Colonic mucosa (tissue), 4 donors: Measurements from ENCODE around the gene BLVRA. TPM values are rescaled to one million over a fixed set of nuclear protein-coding genes. Genes with fewer than 3 reads are reported as not detected.
"Not testable (repeated sequence)": the region's sequence is repeated elsewhere in the genome, so short reads cannot be mapped to it uniquely, and the experiment has no call there.

Experiments
- DNase-seq: peaks from one replicate; pipeline ENCODE4 v3.0.0-alpha.2; 2020
- H3K27ac ChIP-seq: fragments of 200-600 bp; one replicate; pipeline ENCODE4 v1.8.0; 2021
- H3K27me3 ChIP-seq: fragments of 200-600 bp; one replicate; pipeline ENCODE4 v1.8.0; 2021
- H3K36me3 ChIP-seq: fragments of 200-600 bp; one replicate; pipeline ENCODE4 v1.8.0; 2021
- H3K4me1 ChIP-seq: fragments of 200-600 bp; one replicate; pipeline ENCODE4 v1.8.0; 2021; ENCODE audit warnings: mild to moderate bottlenecking
- H3K4me3 ChIP-seq: fragments of 200-600 bp; one replicate; pipeline ENCODE4 v1.8.0; 2021
- H3K9ac ChIP-seq, 2 donors: one replicate each; pipeline ENCODE4 v1.7.0; 2013; ENCODE audit warnings: control low read depth in 2 of 2, low read depth in 2 of 2, low read length in 2 of 2
- H3K9me3 ChIP-seq: fragments of 200-600 bp; one replicate; pipeline ENCODE4 v1.8.0; 2021
- intact Hi-C: fragments of 100-400 bp; cut with DNase I; formaldehyde crosslinking; loops from one replicate; pipeline ENCODE4 v1.14.1; 2022
- total RNA-seq, 2 donors: library from RNA; stranded (reverse); fragmentation: NEBNext Ultra II Directional in 1 of 2; extraction: Animal tissue kit (Norgen Biotek cat#: 25700) in 1 of 2; gene quantifications; one replicate each; pipeline ENCODE4 v1.2.1, GENCODE V29; 2021
- TF ChIP-seq, protein P1 (sequence below): fragments of 200-600 bp; IDR thresholded peaks from one replicate; pipeline ENCODE4 v1.8.0; 2022; ENCODE audit warnings: antibody characterized with exemption, mild to moderate bottlenecking
- donor health status: healthy.
- donor health status: DM: no; HTN: no; CAD: no.
- donor health status: DM: no; HTN: no; CAD: no.

Gene BLVRA
- total RNA-seq, 2 donors from 2014 or later = 5.4 to 14.7 TPM

DNA sequence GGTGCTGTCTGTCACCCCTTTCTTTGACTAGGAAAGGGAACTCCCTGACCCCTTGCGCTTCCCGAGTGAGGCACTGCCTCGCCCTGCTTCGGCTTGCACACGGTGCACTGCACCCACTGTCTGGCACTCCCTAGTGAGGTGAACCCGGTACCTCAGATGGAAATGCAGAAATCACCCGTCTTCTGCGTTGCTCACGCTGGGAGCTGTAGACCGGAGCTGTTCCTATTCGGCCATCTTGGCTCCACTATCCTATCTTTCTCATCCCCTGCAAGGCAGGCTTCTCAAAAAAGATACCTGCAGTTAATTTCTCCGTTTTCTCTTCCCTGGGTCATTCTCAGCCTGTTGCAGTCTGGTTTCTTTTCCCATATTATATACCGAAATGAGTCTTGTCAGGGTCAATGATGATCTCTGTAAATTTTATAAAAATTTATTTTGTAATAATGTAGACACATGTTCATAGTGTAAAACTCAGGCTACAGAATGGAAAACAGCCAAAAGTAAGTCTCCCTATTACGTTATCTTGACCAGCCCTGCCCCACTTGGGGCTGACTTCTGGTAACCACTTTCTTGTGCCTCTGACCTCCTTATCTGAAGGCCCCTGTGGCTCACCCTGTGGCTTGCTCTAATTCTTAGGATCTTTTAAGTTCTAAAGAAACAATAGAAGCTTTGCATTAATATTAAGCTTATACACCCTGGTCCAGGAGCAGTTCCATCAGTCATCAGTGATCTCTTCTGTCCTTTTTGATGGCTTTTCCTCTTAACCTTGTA lies 20.7 kb downstream of the BLVRA start:
- DNase-seq = peak; percentile 17
- no peak overlapping the region for H3K27ac ChIP-seq
- no peaks in the 10 kb centered on the region for H3K27me3 ChIP-seq
- no peak overlapping the region for H3K4me3 ChIP-seq
- TF ChIP-seq, protein P1, sequence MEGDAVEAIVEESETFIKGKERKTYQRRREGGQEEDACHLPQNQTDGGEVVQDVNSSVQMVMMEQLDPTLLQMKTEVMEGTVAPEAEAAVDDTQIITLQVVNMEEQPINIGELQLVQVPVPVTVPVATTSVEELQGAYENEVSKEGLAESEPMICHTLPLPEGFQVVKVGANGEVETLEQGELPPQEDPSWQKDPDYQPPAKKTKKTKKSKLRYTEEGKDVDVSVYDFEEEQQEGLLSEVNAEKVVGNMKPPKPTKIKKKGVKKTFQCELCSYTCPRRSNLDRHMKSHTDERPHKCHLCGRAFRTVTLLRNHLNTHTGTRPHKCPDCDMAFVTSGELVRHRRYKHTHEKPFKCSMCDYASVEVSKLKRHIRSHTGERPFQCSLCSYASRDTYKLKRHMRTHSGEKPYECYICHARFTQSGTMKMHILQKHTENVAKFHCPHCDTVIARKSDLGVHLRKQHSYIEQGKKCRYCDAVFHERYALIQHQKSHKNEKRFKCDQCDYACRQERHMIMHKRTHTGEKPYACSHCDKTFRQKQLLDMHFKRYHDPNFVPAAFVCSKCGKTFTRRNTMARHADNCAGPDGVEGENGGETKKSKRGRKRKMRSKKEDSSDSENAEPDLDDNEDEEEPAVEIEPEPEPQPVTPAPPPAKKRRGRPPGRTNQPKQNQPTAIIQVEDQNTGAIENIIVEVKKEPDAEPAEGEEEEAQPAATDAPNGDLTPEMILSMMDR = no peak
- no peak overlapping the region for H3K9ac ChIP-seq
- no peaks in the 10 kb centered on the region for H3K9me3 ChIP-seq
- intact Hi-C loops = no loop called here
- H3K36me3 ChIP-seq = no peaks in the 10 kb centered on the region
- H3K4me1 ChIP-seq = peaks cover 9% of the 10 kb centered on the region

DNA sequence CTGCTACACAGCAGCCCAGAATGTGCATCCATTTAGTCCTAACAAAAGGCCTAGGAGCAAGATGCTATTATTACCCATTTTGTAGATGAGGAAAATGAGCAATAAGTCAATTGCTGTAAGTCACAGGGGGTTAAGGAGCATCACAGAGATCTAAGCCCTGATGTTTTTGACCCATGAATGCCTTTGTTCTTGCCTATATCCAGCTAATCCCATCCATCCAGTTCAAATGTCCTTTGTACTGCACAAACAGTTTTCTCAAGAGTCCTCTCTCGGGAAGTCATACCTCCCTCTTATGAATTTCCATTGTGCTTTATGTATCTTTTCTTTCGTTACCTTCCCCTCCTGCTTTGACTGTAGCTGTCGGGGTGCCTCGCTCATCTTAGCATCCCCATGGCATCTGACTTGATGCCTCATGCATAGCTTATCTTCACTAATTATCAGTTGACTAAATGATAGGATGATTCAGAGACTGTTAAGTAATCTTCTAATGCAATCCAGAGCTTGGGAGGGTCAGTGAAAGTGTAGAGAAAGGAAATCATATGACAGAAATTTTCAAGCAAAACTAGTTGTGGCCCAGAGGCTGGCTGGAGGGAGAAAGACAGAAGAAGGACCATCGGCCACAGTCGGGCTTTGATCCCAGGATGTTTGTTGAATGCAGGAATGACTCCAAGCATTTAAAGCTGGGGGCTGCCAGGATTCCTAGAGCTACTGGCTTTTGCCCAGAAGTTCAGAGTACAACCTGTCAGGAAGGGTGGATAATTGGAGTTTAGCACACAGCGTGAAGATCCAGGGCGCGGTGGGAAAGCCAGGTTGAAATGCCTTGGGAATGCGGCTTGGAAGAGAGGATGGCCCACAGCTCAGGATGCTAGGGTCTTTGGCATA lies 23.5 kb downstream of the BLVRA start:
- H3K27ac ChIP-seq = no peak overlapping the region
- intact Hi-C loops = no loop called here
- H3K9me3 ChIP-seq = no peaks in the 10 kb centered on the region
- H3K27me3 ChIP-seq = no peaks in the 10 kb centered on the region
- H3K4me1 ChIP-seq = peaks cover 9% of the 10 kb centered on the region
- H3K4me3 ChIP-seq = no peak overlapping the region
- TF ChIP-seq, protein P1 = no peak
- H3K9ac ChIP-seq = no peak overlapping the region
- peak; percentile 20 for DNase-seq
- no peaks in the 10 kb centered on the region for H3K36me3 ChIP-seq

DNA sequence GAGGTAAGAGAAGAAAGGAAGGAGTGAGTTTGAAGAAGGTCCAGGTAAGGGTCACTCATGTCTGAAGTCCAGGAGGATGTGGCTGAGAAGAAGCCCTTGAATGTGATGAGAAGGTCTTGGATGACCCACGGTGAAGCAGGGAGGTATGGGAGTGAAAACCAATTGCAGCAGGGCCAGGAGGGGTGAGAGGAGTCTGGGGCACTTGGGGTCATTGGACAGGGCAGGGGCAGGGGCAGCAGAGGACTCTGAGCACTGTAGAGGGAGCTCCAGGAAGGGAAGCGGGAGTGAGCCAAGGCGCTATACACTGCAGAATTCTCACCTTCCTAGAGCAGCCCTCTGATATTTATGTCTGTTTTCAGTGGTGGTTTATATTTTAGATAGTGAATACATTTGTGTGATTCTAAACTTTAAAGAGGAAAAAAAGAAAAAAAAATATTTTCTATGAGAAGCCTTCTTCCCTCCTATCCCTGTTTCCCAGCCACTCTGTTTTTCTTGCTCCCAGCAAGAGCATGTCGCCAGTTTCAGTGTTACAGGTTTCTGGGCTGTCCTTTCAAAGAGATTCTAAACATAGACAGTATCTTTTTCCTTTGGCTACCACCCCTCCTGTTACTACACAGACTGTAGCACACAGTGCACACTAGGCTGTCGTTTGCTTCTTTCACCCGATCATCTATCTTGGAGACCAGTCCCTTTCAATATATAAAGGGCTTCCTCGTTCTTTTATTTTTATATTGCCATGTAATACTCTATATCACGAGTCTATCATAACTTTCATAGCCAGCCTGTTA lies 24.5 kb downstream of the BLVRA start:
- no peak overlapping the region for H3K4me3 ChIP-seq
- H3K27ac ChIP-seq = no peak overlapping the region
- intact Hi-C loops = no loop called here

DNA sequence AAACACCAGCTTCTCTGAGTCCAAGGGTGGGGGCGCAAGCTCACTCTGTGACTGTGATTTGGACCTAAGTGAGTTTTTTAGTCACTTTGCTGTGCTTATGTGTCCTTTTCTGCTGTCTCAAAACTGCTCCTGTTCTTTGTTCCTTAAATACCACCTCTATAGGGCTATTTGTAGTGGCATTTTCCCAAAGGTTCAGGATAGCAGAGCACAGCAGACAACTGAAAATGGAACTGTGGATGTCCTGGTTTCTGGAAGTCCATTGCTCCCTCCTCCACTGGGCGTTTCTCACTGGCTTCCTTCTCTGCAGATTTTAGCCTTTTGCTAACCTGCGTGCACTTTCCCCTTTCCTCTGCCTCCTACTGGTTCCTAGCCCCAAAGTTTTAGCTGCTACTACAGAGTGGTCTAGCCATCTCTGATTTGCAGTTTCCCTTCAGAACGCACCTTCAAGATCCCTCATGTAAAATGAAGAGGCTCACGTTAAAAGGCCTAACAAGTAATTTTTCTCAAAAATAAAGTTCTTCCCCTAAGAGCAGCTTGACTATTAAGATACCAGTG lies 25.6 kb downstream of the BLVRA start:
- intact Hi-C loops = no loop called here
- H3K4me3 ChIP-seq = no peak overlapping the region
- TF ChIP-seq, protein P1 = no peak
- no peak for DNase-seq
- peaks cover 9% of the 10 kb centered on the region for H3K4me1 ChIP-seq
- H3K9ac ChIP-seq = no peak overlapping the region
- H3K36me3 ChIP-seq = no peaks in the 10 kb centered on the region
- H3K27ac ChIP-seq = no peak overlapping the region
- H3K9me3 ChIP-seq = no peaks in the 10 kb centered on the region
- no peaks in the 10 kb centered on the region for H3K27me3 ChIP-seq

More for the DNA sequence above, 24.5 kb downstream of the BLVRA start:
- DNase-seq = no peak
- TF ChIP-seq, protein P1 = no peak
- Histone ChIP-seq H3K9ac (no peak overlapping the region), H3K9me3 (no peaks in the 10 kb centered on the region), H3K4me1 (peaks cover 9% of the 10 kb centered on the region), H3K27me3 (no peaks in the 10 kb centered on the region), H3K36me3 (no peaks in the 10 kb centered on the region)

GRCh38 chr7:43784585-43785087 lies 26.2 kb downstream of the BLVRA start:
- peak overlapping the region; percentile 27 for H3K27ac ChIP-seq
- H3K36me3 ChIP-seq, H3K4me3 ChIP-seq, intact Hi-C loops, H3K9ac ChIP-seq, DNase-seq, H3K9me3 ChIP-seq, H3K4me1 ChIP-seq, H3K27me3 ChIP-seq: not testable (repeated sequence)
